ENCODE results near the gene CDK8. TPM values are rescaled to one million over a fixed set of nuclear protein-coding genes. Genes with fewer than 3 reads are reported as not detected.
"Not testable (repeated sequence)": the region's sequence is repeated elsewhere in the genome, so short reads cannot be mapped to it uniquely, and the experiment has no call there.

CDK8 gene
- total RNA-seq, 4 donors from 2014 or later = 20.3 to 26.3 (median 23.8) TPM

GRCh38 chr13:26280822-26281221, 26.9 kb downstream of the CDK8 start:
- Histone ChIP-seq H3K4me1 (peaks cover 0 to 7% (median 3%) of the 10 kb centered on the region in 4 donors), H3K9me3 (no peaks in the 10 kb centered on the region), H3K4me3 (no peak overlapping the region), H3K36me3 (peaks cover 0 to 10% (median 3%) of the 10 kb centered on the region in 4 donors), H3K27ac (replicated peaks in 1 of 4) (no peak overlapping the region), H3K27me3 (no peaks in the 10 kb centered on the region)
- WGBS = 60% methylated on average over 1 of the region's 1 CpG
- no peak for DNase-seq (ENCODE audit: extremely low spot score)
- TF ChIP-seq CTCF (IDR thresholded peaks at IDR 0.05) (no peak), POLR2A (IDR thresholded peaks at IDR 0.05; ENCODE audit: low read depth) (no peak), POLR2AphosphoS5 (IDR thresholded peaks at IDR 0.05) (no peak), EP300 (IDR thresholded peaks at IDR 0.05) (no peak)
- intact Hi-C loops (cut with DNase I) = no loop called here

GRCh38 chr13:26285911-26286310, 32.0 kb downstream of the CDK8 start:
- intact Hi-C loops (cut with DNase I); H3K27ac ChIP-seq (replicated peaks in 1 of 4); H3K9me3 ChIP-seq; H3K36me3 ChIP-seq; H3K4me1 ChIP-seq; H3K27me3 ChIP-seq; DNase-seq (ENCODE audit: extremely low spot score); H3K4me3 ChIP-seq: not testable (repeated sequence)
- 47% methylated on average over 2 of the region's 2 CpGs for WGBS

GRCh38 chr13:26288838-26289237, 34.9 kb downstream of the CDK8 start:
- H3K4me1 ChIP-seq; H3K4me3 ChIP-seq; H3K27ac ChIP-seq (replicated peaks in 1 of 4); intact Hi-C loops (cut with DNase I); H3K36me3 ChIP-seq; H3K9me3 ChIP-seq; H3K27me3 ChIP-seq; DNase-seq (ENCODE audit: extremely low spot score): not testable (repeated sequence)
- 86% methylated on average over 7 of the region's 7 CpGs for WGBS

- no peak overlapping the region for H3K27ac ChIP-seq (replicated peaks in 1 of 4)
- TF ChIP-seq CTCF (IDR thresholded peaks at IDR 0.05) (no peak), EP300 (IDR thresholded peaks at IDR 0.05) (no peak), POLR2A (IDR thresholded peaks at IDR 0.05; ENCODE audit: low read depth) (no peak), POLR2AphosphoS5 (IDR thresholded peaks at IDR 0.05) (no peak)
- intact Hi-C loops (cut with DNase I) = no loop called here
- no peaks in the 10 kb centered on the region for H3K27me3 ChIP-seq
- H3K4me3 ChIP-seq = no peak overlapping the region
- DNase-seq (ENCODE audit: extremely low spot score) = no peak
- WGBS = 93% methylated on average over 6 of the region's 6 CpGs
- peaks cover 5 to 22% (median 12%) of the 10 kb centered on the region in 4 donors for H3K4me1 ChIP-seq
- no peaks in the 10 kb centered on the region for H3K36me3 ChIP-seq
- no peaks in the 10 kb centered on the region for H3K9me3 ChIP-seq
Measured at GRCh38 chr13:26295812-26296211, 41.9 kb downstream of the CDK8 start.

GRCh38 chr13:26299168-26299750, 45.3 kb downstream of the CDK8 start:
- intact Hi-C loops (cut with DNase I) = no loop called here
- Histone ChIP-seq H3K4me3 (no peak overlapping the region), H3K9me3 (no peaks in the 10 kb centered on the region), H3K4me1 (peaks cover 5 to 22% (median 12%) of the 10 kb centered on the region in 4 donors), H3K27ac (replicated peaks in 1 of 4) (no peak overlapping the region), H3K36me3 (no peaks in the 10 kb centered on the region), H3K27me3 (no peaks in the 10 kb centered on the region)
- no peak for DNase-seq (ENCODE audit: extremely low spot score)
- TF ChIP-seq POLR2AphosphoS5 (IDR thresholded peaks at IDR 0.05) (no peak), POLR2A (IDR thresholded peaks at IDR 0.05; ENCODE audit: low read depth) (no peak), CTCF (IDR thresholded peaks at IDR 0.05) (no peak), EP300 (IDR thresholded peaks at IDR 0.05) (no peak)
- 82% methylated on average over 4 of the region's 4 CpGs for WGBS

- DNase-seq (ENCODE audit: extremely low spot score) = no peak
- intact Hi-C loops (cut with DNase I) = no loop called here
- no peak overlapping the region for H3K4me3 ChIP-seq
- TF ChIP-seq CTCF (IDR thresholded peaks at IDR 0.05) (no peak), EP300 (IDR thresholded peaks at IDR 0.05) (no peak), POLR2AphosphoS5 (IDR thresholded peaks at IDR 0.05) (no peak), POLR2A (IDR thresholded peaks at IDR 0.05; ENCODE audit: low read depth) (no peak)
- H3K27ac ChIP-seq (replicated peaks in 1 of 4) = no peak overlapping the region
- H3K9me3 ChIP-seq = no peaks in the 10 kb centered on the region
- no peaks in the 10 kb centered on the region for H3K27me3 ChIP-seq
- H3K4me1 ChIP-seq = peaks cover 12 to 16% (median 14%) of the 10 kb centered on the region in 4 donors
- WGBS = 84% methylated on average over 6 of the region's 6 CpGs
- H3K36me3 ChIP-seq = no peaks in the 10 kb centered on the region
Measured at GRCh38 chr13:26300140-26300539, 46.2 kb downstream of the CDK8 start.

All from esophagus muscularis mucosa (tissue), 4 donors.